ENCODE data around the gene HBZ. TPM values are rescaled to one million over a fixed set of nuclear protein-coding genes. Genes with fewer than 3 reads are reported as not detected.

HBZ gene
- total and polyA plus RNA-seq, 9 of the 15 experiments (the other 6 are each of a cell fraction or from before 2014, with no cell fraction given), result 58.0 to 610 (median 113) TPM

DNA sequence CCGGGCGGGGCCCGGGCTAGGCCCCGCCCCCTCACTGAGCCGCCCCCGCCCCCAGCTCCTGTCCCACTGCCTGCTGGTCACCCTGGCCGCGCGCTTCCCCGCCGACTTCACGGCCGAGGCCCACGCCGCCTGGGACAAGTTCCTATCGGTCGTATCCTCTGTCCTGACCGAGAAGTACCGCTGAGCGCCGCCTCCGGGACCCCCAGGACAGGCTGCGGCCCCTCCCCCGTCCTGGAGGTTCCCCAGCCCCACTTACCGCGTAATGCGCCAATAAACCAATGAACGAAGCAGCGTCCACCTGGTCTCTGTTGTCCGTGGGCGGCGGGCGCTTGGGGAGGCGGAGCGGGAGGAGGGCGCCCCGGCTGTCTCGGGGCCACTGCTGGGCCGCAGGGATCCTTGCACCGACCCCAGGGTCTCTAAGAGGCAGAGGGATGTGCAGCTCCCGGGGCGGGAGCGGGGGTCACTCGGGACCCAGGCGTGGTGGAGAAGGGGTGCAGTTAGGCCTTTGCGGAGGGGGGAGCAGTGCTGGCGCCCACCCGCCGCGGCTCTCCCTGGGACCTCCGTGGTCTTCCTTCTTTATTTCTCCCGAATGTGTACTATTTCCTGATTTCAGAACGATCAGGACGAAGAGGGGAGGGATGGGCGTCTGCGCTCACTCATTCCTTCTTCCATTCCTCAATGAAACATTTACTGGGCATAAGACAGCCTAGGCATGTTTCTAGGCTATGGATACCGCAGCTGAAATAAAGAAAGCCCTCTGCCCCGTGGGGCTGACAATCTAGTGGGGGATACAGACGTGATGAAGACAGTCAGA, 2.0 kb downstream of the HBZ start (continued):
- TF ChIP-seq HDAC1 (IDR thresholded peaks at IDR 0.05), result peak in 1 of 2 experiments; percentile 63; a peak in 2 of 4 replicates
- TF ChIP-seq CTBP1 (IDR thresholded peaks at IDR 0.05; ENCODE audit: borderline replicate concordance), result peak; percentile 38; the same call in 1 of the 2 replicates
- TF ChIP-seq HSF4 (CRISPR knock-in tag; IDR thresholded peaks at IDR 0.05; ENCODE audit: borderline replicate concordance), result no peak; the same call in 1 of the 2 replicates
- no peak for TF ChIP-seq HNRNPL (IDR thresholded peaks at IDR 0.05; ENCODE audit: low read depth, low read length)
- TF ChIP-seq, protein P1, sequence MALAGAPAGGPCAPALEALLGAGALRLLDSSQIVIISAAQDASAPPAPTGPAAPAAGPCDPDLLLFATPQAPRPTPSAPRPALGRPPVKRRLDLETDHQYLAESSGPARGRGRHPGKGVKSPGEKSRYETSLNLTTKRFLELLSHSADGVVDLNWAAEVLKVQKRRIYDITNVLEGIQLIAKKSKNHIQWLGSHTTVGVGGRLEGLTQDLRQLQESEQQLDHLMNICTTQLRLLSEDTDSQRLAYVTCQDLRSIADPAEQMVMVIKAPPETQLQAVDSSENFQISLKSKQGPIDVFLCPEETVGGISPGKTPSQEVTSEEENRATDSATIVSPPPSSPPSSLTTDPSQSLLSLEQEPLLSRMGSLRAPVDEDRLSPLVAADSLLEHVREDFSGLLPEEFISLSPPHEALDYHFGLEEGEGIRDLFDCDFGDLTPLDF (CRISPR knock-in tag; IDR thresholded peaks at IDR 0.05), result no peak
- TF ChIP-seq POLR2B (IDR thresholded peaks at IDR 0.05; ENCODE audit: low read depth, partially characterized antibody), result peak; percentile 63
- TF ChIP-seq CREM (IDR thresholded peaks at IDR 0.05; ENCODE audit: low read depth), result peak; percentile 47; the same call in 1 of the 2 replicates
- peak; percentile 15 for TF ChIP-seq PHF20 (IDR thresholded peaks at IDR 0.05; ENCODE audit: partially characterized antibody)
- TF ChIP-seq, protein P2, sequence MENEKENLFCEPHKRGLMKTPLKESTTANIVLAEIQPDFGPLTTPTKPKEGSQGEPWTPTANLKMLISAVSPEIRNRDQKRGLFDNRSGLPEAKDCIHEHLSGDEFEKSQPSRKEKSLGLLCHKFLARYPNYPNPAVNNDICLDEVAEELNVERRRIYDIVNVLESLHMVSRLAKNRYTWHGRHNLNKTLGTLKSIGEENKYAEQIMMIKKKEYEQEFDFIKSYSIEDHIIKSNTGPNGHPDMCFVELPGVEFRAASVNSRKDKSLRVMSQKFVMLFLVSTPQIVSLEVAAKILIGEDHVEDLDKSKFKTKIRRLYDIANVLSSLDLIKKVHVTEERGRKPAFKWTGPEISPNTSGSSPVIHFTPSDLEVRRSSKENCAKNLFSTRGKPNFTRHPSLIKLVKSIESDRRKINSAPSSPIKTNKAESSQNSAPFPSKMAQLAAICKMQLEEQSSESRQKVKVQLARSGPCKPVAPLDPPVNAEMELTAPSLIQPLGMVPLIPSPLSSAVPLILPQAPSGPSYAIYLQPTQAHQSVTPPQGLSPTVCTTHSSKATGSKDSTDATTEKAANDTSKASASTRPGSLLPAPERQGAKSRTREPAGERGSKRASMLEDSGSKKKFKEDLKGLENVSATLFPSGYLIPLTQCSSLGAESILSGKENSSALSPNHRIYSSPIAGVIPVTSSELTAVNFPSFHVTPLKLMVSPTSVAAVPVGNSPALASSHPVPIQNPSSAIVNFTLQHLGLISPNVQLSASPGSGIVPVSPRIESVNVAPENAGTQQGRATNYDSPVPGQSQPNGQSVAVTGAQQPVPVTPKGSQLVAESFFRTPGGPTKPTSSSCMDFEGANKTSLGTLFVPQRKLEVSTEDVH (IDR thresholded peaks at IDR 0.05; ENCODE audit: low read depth, partially characterized antibody), result no peak
- TF ChIP-seq, protein P3, sequence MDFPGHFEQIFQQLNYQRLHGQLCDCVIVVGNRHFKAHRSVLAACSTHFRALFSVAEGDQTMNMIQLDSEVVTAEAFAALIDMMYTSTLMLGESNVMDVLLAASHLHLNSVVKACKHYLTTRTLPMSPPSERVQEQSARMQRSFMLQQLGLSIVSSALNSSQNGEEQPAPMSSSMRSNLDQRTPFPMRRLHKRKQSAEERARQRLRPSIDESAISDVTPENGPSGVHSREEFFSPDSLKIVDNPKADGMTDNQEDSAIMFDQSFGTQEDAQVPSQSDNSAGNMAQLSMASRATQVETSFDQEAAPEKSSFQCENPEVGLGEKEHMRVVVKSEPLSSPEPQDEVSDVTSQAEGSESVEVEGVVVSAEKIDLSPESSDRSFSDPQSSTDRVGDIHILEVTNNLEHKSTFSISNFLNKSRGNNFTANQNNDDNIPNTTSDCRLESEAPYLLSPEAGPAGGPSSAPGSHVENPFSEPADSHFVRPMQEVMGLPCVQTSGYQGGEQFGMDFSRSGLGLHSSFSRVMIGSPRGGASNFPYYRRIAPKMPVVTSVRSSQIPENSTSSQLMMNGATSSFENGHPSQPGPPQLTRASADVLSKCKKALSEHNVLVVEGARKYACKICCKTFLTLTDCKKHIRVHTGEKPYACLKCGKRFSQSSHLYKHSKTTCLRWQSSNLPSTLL (IDR thresholded peaks at IDR 0.05), result no peak
